Tibial nerve (tissue), 4 donors: ENCODE measurements around the gene NPHP1. TPM values are rescaled to one million over a fixed set of nuclear protein-coding genes. Genes with fewer than 3 reads are reported as not detected.

Experiments used
- DNase-seq, 2 donors: peaks; one replicate each; pipeline ENCODE4 v3.0.0-alpha.2; 2019; ENCODE audit warnings: low spot score in 2 of 2
- H3K27ac ChIP-seq, 4 donors: fragments of 200-600 bp; sonication (generic) in 3 of 4; one replicate each; pipeline ENCODE4 v1.5.1; 2017 to 2019; ENCODE audit warnings: mild to moderate bottlenecking in 1 of 4
- H3K27me3 ChIP-seq, 2 donors: fragments of 200-600 bp; sonication (generic) in 1 of 2; one replicate each; pipeline versions ENCODE4 v1.5.1 to v1.6.0; 2017 to 2019
- H3K36me3 ChIP-seq, 3 donors: fragments of 200-600 bp; sonication (generic); one replicate each; pipeline ENCODE4 v1.5.1; 2018 to 2019
- H3K4me1 ChIP-seq, 4 donors: fragments of 200-600 bp; sonication (generic) in 3 of 4; one replicate each; pipeline ENCODE4 v1.5.1; 2017 to 2019
- H3K4me3 ChIP-seq, 4 donors: fragments of 200-600 bp; sonication (generic) in 3 of 4; one replicate each; pipeline ENCODE4 v1.5.1; 2017 to 2019; ENCODE audit warnings: mild to moderate bottlenecking in 1 of 4, moderate library complexity in 1 of 4
- H3K9me3 ChIP-seq, 4 donors: fragments of 200-600 bp; sonication (generic) in 3 of 4; one replicate each; pipeline ENCODE4 v1.5.1; 2017 to 2019
- EP300 ChIP-seq, 2 donors: sonication (generic); formaldehyde crosslinking; IDR thresholded peaks; one replicate each; pipeline ENCODE4 v1.6.1; 2017; ENCODE audit warnings: antibody characterized with exemption in 2 of 2, mild to moderate bottlenecking in 1 of 2
- POLR2A ChIP-seq, 2 donors: fragments of 450-650 bp; IDR thresholded peaks; one replicate each; pipeline ENCODE4 v1.6.1; 2017; ENCODE audit warnings: antibody characterized with exemption in 2 of 2, mild to moderate bottlenecking in 2 of 2, moderate library complexity in 2 of 2
- WGBS, 2 donors: methylation state at CpG; one replicate each; pipeline ENCODE4 v1.1.5; 2018; 5-methylcytosine and 5-hydroxymethylcytosine counted together
- total RNA-seq, 4 donors: library from RNA; depleted of rRNA; stranded (reverse); fragments of >200 nt; gene quantifications; one replicate each; pipeline ENCODE4 v1.1.0, GENCODE V29; 2016
- TF ChIP-seq, protein P1 (sequence below), 5 experiments: fragments of 200-600 bp in 3 of 5; fragments of 450-650 bp in 2 of 5; sonication (generic) in 3 of 5; IDR thresholded peaks; one replicate each; pipeline ENCODE4 v1.5.1; 2016 to 2019; ENCODE audit warnings: antibody characterized with exemption in 5 of 5, mild to moderate bottlenecking in 3 of 5, moderate library complexity in 2 of 5

Gene NPHP1
- total RNA-seq, 4 donors from 2014 or later: 3.5 to 8.7 (median 5.9) TPM

DNA sequence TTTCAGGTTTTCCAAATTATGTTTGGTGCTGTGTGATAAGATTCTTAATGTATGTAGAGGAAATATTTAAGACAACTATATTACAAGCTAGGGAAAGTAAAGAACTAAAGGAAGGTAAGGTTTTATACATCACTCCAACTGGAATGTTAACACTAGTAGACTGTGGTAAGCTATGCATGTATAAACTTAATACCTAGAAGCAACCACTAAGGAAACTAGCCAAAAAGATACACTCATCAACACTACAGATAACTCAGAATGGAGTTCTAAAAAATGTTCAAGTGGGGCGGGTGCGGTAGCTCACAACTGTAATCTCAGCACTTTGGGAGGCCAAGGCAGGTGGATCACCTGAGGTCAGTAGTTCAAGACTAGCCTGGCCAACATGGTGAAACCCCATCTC is 51.4 kb downstream of the NPHP1 start:
- H3K27me3 ChIP-seq: no peaks in the 10 kb centered on the region
- no peaks in the 10 kb centered on the region for H3K4me1 ChIP-seq
- no peak overlapping the region for H3K27ac ChIP-seq
- DNase-seq: no peak
- H3K4me3 ChIP-seq: no peak overlapping the region
- H3K36me3 ChIP-seq: no peaks in the 10 kb centered on the region
- TF ChIP-seq, protein P1, sequence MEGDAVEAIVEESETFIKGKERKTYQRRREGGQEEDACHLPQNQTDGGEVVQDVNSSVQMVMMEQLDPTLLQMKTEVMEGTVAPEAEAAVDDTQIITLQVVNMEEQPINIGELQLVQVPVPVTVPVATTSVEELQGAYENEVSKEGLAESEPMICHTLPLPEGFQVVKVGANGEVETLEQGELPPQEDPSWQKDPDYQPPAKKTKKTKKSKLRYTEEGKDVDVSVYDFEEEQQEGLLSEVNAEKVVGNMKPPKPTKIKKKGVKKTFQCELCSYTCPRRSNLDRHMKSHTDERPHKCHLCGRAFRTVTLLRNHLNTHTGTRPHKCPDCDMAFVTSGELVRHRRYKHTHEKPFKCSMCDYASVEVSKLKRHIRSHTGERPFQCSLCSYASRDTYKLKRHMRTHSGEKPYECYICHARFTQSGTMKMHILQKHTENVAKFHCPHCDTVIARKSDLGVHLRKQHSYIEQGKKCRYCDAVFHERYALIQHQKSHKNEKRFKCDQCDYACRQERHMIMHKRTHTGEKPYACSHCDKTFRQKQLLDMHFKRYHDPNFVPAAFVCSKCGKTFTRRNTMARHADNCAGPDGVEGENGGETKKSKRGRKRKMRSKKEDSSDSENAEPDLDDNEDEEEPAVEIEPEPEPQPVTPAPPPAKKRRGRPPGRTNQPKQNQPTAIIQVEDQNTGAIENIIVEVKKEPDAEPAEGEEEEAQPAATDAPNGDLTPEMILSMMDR (IDR thresholded peaks at IDR 0.05): no peak
- TF ChIP-seq EP300 (IDR thresholded peaks at IDR 0.05) (no peak), POLR2A (IDR thresholded peaks at IDR 0.05) (no peak)
- WGBS, 2 donors: 94 to 97% methylated on average over 2 of the region's 2 CpGs
- H3K9me3 ChIP-seq: peaks cover 0 to 8% (median 0%) of the 10 kb centered on the region in 4 donors

DNA sequence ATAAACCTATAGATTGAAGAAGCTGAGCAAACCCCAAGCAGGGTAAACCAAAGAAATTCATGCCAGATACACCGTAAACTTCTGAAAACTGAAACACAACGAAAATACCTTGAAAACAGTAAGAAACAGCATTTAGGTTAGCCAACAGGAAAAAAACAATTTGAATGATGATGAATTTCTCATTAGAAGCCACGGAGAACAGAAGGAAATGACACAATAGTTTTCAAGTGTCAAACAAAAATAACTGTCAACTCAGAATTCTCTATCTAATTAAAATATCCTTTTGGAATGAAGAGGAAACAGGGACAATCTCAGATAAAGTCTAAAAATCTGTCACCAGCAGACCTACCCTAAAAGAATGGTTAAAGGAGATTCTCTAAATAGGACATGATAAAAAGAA is 51.9 kb downstream of the NPHP1 start:
- no peaks in the 10 kb centered on the region for H3K27me3 ChIP-seq
- no peak overlapping the region for H3K27ac ChIP-seq
- WGBS, 2 donors: 72 to 77% methylated on average over 3 of the region's 3 CpGs
- no peak overlapping the region for H3K4me3 ChIP-seq
- DNase-seq: no peak
- no peaks in the 10 kb centered on the region for H3K4me1 ChIP-seq
- no peaks in the 10 kb centered on the region for H3K36me3 ChIP-seq
- peaks cover 0 to 8% (median 0%) of the 10 kb centered on the region in 4 donors for H3K9me3 ChIP-seq
- TF ChIP-seq EP300 (IDR thresholded peaks at IDR 0.05) (no peak), POLR2A (IDR thresholded peaks at IDR 0.05) (no peak)
- TF ChIP-seq, protein P1 (IDR thresholded peaks at IDR 0.05): no peak

DNA sequence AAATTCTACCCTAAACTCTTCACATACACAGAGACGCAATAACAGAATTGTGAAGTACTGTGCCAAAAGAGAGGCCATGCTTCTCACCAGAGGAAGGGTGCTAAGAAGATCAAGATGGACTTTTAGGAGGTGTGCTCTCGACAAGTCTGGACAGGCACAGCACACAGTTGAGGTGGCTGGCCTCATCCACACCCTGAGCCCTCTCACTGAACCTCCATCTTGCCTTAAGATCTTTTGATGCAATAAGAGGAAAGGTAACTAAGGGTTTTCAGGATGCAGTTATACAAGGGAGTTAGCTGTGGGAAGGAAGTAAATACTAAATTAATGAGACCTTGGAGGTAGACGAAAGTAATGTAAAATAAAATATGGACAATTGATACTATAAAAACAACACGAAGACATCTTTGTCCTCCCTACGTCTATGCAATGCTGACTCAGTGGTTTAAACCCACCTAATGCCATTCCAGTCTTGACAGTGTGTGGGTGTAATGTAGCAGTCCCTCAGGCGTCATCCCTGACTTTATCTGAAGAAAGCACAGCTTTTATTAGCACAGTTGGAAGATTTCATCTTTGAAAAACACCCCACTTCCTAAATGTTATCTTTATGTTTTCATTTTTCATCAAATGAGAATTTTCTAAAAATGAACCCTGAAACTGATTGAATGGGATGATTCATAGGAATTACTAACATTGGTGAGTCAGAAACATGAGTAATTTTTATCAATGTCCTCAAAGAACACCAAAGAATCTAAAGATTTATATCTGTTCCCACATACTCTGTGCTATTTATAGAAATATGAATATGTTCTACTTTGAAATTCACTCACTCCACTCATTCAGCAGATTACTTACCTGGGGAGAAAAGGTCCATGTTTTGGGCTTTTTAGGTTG is 55.2 kb downstream of the NPHP1 start:
- Histone ChIP-seq H3K36me3 (peaks cover 0 to under 1% (median 0%) of the 10 kb centered on the region in 3 donors), H3K27ac (no peak overlapping the region), H3K4me1 (no peaks in the 10 kb centered on the region), H3K9me3 (peaks cover 0 to 2% (median 0%) of the 10 kb centered on the region in 4 donors), H3K27me3 (no peaks in the 10 kb centered on the region), H3K4me3 (no peak overlapping the region)
- WGBS, 2 donors: 56 to 63% methylated on average over 6 of the region's 6 CpGs
- DNase-seq: no peak
- TF ChIP-seq, protein P1 (IDR thresholded peaks at IDR 0.05): no peak
- TF ChIP-seq POLR2A (IDR thresholded peaks at IDR 0.05) (no peak), EP300 (IDR thresholded peaks at IDR 0.05) (no peak)

DNA sequence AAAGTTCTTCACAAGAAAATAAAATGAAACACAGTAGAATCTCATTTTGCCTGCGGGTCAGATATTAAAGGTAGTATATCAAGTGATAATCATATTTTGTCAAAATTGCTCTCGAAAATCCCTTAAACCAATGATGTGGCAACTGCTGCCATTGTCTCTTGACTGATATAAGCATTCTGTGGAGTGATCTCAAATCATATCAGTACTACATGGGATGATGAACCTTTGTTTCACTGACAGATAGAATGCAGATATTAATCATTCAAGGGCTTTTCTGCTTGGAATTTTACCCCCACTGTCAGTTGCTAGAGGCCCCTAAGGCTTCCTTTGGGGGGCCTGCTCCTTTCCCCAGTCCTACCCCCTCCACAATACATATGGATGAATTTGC is 57.9 kb downstream of the NPHP1 start:
- H3K36me3 ChIP-seq: peaks cover 0 to 27% (median 0%) of the 10 kb centered on the region in 3 donors
- no peaks in the 10 kb centered on the region for H3K9me3 ChIP-seq
- no peak for DNase-seq
- no peak overlapping the region for H3K27ac ChIP-seq
- 97 to 99% methylated on average over 2 of the region's 2 CpGs for WGBS, 2 donors
- no peak overlapping the region for H3K4me3 ChIP-seq
- TF ChIP-seq POLR2A (IDR thresholded peaks at IDR 0.05): no peak
- TF ChIP-seq EP300 (IDR thresholded peaks at IDR 0.05): no peak
- TF ChIP-seq, protein P1 (IDR thresholded peaks at IDR 0.05): no peak
- H3K4me1 ChIP-seq: no peaks in the 10 kb centered on the region
- no peaks in the 10 kb centered on the region for H3K27me3 ChIP-seq

DNA sequence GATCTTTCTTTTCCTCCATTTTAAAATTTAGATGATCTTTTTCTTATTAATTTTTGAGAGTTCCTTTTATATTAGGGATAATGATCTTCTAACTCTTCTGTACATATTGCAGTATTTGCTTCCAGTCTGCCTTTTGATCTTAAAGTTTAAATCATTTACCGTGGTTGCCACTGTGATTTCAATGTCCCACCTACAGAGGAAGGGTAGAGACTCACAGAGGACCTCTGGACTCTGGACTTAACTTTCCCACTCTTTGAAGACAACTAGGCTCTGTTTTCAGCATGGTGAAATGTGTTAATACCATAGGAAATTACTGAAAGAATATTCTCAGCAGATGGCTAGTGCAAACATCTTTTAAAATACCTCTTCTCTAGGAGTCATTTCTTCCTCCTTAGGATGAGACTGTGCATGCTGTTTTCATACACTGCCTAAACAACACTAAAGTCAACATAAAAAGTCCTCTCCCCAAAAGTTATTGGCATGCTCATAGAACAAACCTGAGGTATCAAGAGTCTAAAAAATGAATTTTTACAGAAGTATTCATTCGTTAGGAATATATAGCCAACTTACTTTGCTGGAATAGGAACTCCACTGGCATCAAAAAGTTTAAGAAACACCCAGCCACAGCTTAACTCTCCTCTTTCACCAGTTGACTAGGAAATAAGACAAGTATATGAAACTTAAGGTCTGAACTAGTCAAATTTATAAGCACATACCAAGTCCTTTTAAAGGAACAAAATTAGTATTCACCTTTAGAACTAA is 58.4 kb downstream of the NPHP1 start:
- Histone ChIP-seq H3K4me3 (no peak overlapping the region), H3K27me3 (no peaks in the 10 kb centered on the region), H3K27ac (no peak overlapping the region), H3K36me3 (peaks cover 0 to 28% (median 0%) of the 10 kb centered on the region in 3 donors), H3K9me3 (no peaks in the 10 kb centered on the region), H3K4me1 (no peaks in the 10 kb centered on the region)
- TF ChIP-seq EP300 (IDR thresholded peaks at IDR 0.05) (no peak), POLR2A (IDR thresholded peaks at IDR 0.05) (no peak)
- TF ChIP-seq, protein P1 (IDR thresholded peaks at IDR 0.05): no peak
- DNase-seq: no peak
- 91 to 94% methylated on average over 2 of the region's 2 CpGs for WGBS, 2 donors
